HEK293 (cell line): ENCODE measurements around the gene ATP8B4.

Experiments used
- CTCF ChIA-PET: fragments of 350-600 bp; formaldehyde crosslinking; extraction: SDS; loops from one replicate; lab custom pipeline; 2021; ENCODE audit warnings: antibody characterized with exemption; lab: Yijun Ruan, JAX
- POLR2A ChIA-PET: fragments of 300-600 bp; formaldehyde crosslinking; extraction: SDS; loops from one replicate; lab custom pipeline; 2020; ENCODE audit warnings: antibody characterized with exemption, inconsistent platforms; lab: Yijun Ruan, JAX
- H3K27ac ChIP-seq: fragments of 200-500 bp; sonication (Bioruptor generic); 2 replicates; pipeline ENCODE4 v1.5.1; 2014; ENCODE audit warnings: low read depth, low read length, control low read depth, inconsistent platforms; ENCODE audit errors: extremely low read depth
- H3K36me3 ChIP-seq, 2 experiments: fragments of 200-500 bp in 1 of 2; sonication (Bioruptor generic) in 1 of 2; 1 replicate in 1 of 2; 2 replicates in 1 of 2; pipeline ENCODE4 v1.5.1; 2014 to 2017; ENCODE audit warnings: inconsistent platforms in 2 of 2, low read length in 2 of 2; ENCODE audit not compliant: control insufficient read depth in 2 of 2, insufficient read depth in 1 of 2
- H3K4me1 ChIP-seq: fragments of 200-500 bp; sonication (Bioruptor generic); 2 replicates; pipeline ENCODE4 v1.5.1; 2014; ENCODE audit warnings: mild to moderate bottlenecking, low read length, inconsistent platforms; ENCODE audit not compliant: control insufficient read depth, insufficient read depth
- H3K4me3 ChIP-seq: 2 replicates; pipeline ENCODE4 v1.5.1; 2011; ENCODE audit warnings: low read depth, mild to moderate bottlenecking, control low read depth, low read length, moderate library complexity
- H3K9me3 ChIP-seq: fragments of 200-500 bp; sonication (Bioruptor generic); 2 replicates; pipeline ENCODE4 v1.5.1; 2014; ENCODE audit warnings: low read depth, low read length, inconsistent platforms; ENCODE audit not compliant: control insufficient read depth, insufficient read depth
- ATF2 ChIP-seq: fragments of 450-650 bp; formaldehyde crosslinking; IDR thresholded peaks from 2 replicates; pipeline ENCODE4 v1.5.1; 2016; ENCODE audit warnings: missing biosample characterization, missing genetic modification characterization, low read depth
- FEZF1 ChIP-seq: fragments of 450-650 bp; formaldehyde crosslinking; IDR thresholded peaks from 2 replicates; pipeline ENCODE4 v1.5.1; 2016; ENCODE audit warnings: missing biosample characterization, missing genetic modification characterization
- HIC1 ChIP-seq: fragments of 450-650 bp; formaldehyde crosslinking; IDR thresholded peaks from 2 replicates; pipeline ENCODE4 v1.5.1; 2016; ENCODE audit warnings: missing biosample characterization, missing genetic modification characterization
- KLF10 ChIP-seq: fragments of 450-650 bp; IDR thresholded peaks from 2 replicates; pipeline ENCODE4 v1.5.1; 2018; ENCODE audit warnings: missing biosample characterization, mild to moderate bottlenecking, missing genetic modification characterization
- OVOL3 ChIP-seq: fragments of 450-650 bp; formaldehyde crosslinking; IDR thresholded peaks from 2 replicates; pipeline ENCODE4 v1.5.1; 2016; ENCODE audit warnings: missing biosample characterization, missing genetic modification characterization
- SCRT2 ChIP-seq: fragments of 450-650 bp; formaldehyde crosslinking; IDR thresholded peaks from 2 replicates; pipeline ENCODE4 v1.5.1; 2016; ENCODE audit warnings: missing biosample characterization, missing genetic modification characterization
- WT1 ChIP-seq: fragments of 450-650 bp; formaldehyde crosslinking; IDR thresholded peaks from 2 replicates; pipeline ENCODE4 v1.5.1; 2016; ENCODE audit warnings: missing biosample characterization, missing genetic modification characterization
- YY2 ChIP-seq: fragments of 450-650 bp; formaldehyde crosslinking; IDR thresholded peaks from 2 replicates; pipeline ENCODE4 v1.5.1; 2016; ENCODE audit warnings: missing biosample characterization, missing genetic modification characterization
- ZBTB11 ChIP-seq: fragments of 450-650 bp; formaldehyde crosslinking; conservative IDR thresholded peaks from 2 replicates; pipeline ENCODE4 v1.5.1; 2016; ENCODE audit warnings: low read depth, missing biosample characterization, missing genetic modification characterization
- ZBTB21 ChIP-seq: fragments of 450-650 bp; formaldehyde crosslinking; IDR thresholded peaks from 2 replicates; pipeline ENCODE4 v1.5.1; 2017; ENCODE audit warnings: missing biosample characterization, missing genetic modification characterization
- ZFP69B ChIP-seq: fragments of 450-650 bp; formaldehyde crosslinking; IDR thresholded peaks from 2 replicates; pipeline ENCODE4 v1.5.1; 2016; ENCODE audit warnings: missing biosample characterization, missing genetic modification characterization
- ZNF10 ChIP-seq: fragments of 450-650 bp; formaldehyde crosslinking; IDR thresholded peaks from 2 replicates; pipeline ENCODE4 v1.5.1; 2017; ENCODE audit warnings: missing biosample characterization, missing genetic modification characterization
- ZNF18 ChIP-seq: fragments of 450-650 bp; formaldehyde crosslinking; IDR thresholded peaks from 2 replicates; pipeline ENCODE4 v1.5.1; 2016; ENCODE audit warnings: missing biosample characterization, missing genetic modification characterization
- ZNF19 ChIP-seq: fragments of 450-650 bp; formaldehyde crosslinking; IDR thresholded peaks from 2 replicates; pipeline ENCODE4; 2016; ENCODE audit warnings: missing biosample characterization, missing genetic modification characterization, low read depth
- ZNF211 ChIP-seq: fragments of 450-650 bp; formaldehyde crosslinking; IDR thresholded peaks from 2 replicates; pipeline ENCODE4 v1.5.1; 2016; ENCODE audit warnings: low read depth, missing biosample characterization, missing genetic modification characterization
- ZNF335 ChIP-seq: fragments of 450-650 bp; formaldehyde crosslinking; conservative IDR thresholded peaks from 2 replicates; pipeline ENCODE4 v1.5.1; 2016; ENCODE audit warnings: missing biosample characterization, missing genetic modification characterization
- ZNF426 ChIP-seq: fragments of 450-650 bp; formaldehyde crosslinking; IDR thresholded peaks from 2 replicates; pipeline ENCODE4 v1.5.1; 2017; ENCODE audit warnings: missing biosample characterization, missing genetic modification characterization, mild to moderate bottlenecking, inconsistent platforms, moderate library complexity
- ZNF529 ChIP-seq: fragments of 450-650 bp; formaldehyde crosslinking; IDR thresholded peaks from 2 replicates; pipeline ENCODE4 v1.5.1; 2017; ENCODE audit warnings: missing genetic modification characterization, missing biosample characterization; ENCODE audit not compliant: insufficient replicate concordance
- ZNF560 ChIP-seq: fragments of 450-650 bp; formaldehyde crosslinking; IDR thresholded peaks from 2 replicates; pipeline ENCODE4 v1.5.1; 2017; ENCODE audit warnings: missing biosample characterization, missing genetic modification characterization, borderline replicate concordance
- ZNF561 ChIP-seq: fragments of 450-650 bp; IDR thresholded peaks from 2 replicates; pipeline ENCODE4 v1.5.1; 2018; ENCODE audit warnings: missing biosample characterization, missing genetic modification characterization, borderline replicate concordance
- ZNF624 ChIP-seq: fragments of 450-650 bp; formaldehyde crosslinking; IDR thresholded peaks from 2 replicates; pipeline ENCODE4 v1.5.1; 2017; ENCODE audit warnings: missing biosample characterization, missing genetic modification characterization
- ZNF654 ChIP-seq: fragments of 450-650 bp; formaldehyde crosslinking; IDR thresholded peaks from 2 replicates; pipeline ENCODE4 v1.5.1; 2016; ENCODE audit warnings: low read depth, missing biosample characterization, missing genetic modification characterization
- ZNF658 ChIP-seq: fragments of 450-650 bp; formaldehyde crosslinking; IDR thresholded peaks from 2 replicates; pipeline ENCODE4; 2016; ENCODE audit warnings: missing biosample characterization, missing genetic modification characterization
- ZNF664 ChIP-seq: fragments of 450-650 bp; formaldehyde crosslinking; IDR thresholded peaks from 2 replicates; pipeline ENCODE4 v1.5.1; 2016; ENCODE audit warnings: missing biosample characterization, missing genetic modification characterization
- ZNF677 ChIP-seq: fragments of 450-650 bp; IDR thresholded peaks from 2 replicates; pipeline ENCODE4 v1.5.0; 2018; ENCODE audit warnings: missing biosample characterization, mild to moderate bottlenecking, missing genetic modification characterization, moderate library complexity
- ZSCAN16 ChIP-seq: fragments of 450-650 bp; formaldehyde crosslinking; IDR thresholded peaks from 2 replicates; pipeline ENCODE4 v1.5.1; 2016; ENCODE audit warnings: missing biosample characterization, missing genetic modification characterization
- ZXDB ChIP-seq: fragments of 450-650 bp; formaldehyde crosslinking; IDR thresholded peaks from 2 replicates; pipeline ENCODE4 v1.5.1; 2016; ENCODE audit warnings: missing biosample characterization, missing genetic modification characterization

The ATP8B4 gene

GRCh38 chr15:50057905-50058639 is 61.0 kb downstream of the ATP8B4 start (continued):
- TF ChIP-seq ZNF18 (tag by site-specific recombination), result peak; percentile 79
- no peak for TF ChIP-seq ZNF561 (tag by site-specific recombination)
- no peak for TF ChIP-seq ZNF426 (tag by site-specific recombination)
- no peak for TF ChIP-seq OVOL3 (tag by site-specific recombination)
- no peak for TF ChIP-seq HIC1 (tag by site-specific recombination)
- TF ChIP-seq YY2, result no peak
- no peak for TF ChIP-seq ZSCAN16
- TF ChIP-seq ZNF10 (tag by site-specific recombination), result no peak
- no peak for TF ChIP-seq ZXDB
- TF ChIP-seq ZBTB21 (tag by site-specific recombination), result no peak
- TF ChIP-seq SCRT2 (tag by site-specific recombination), result no peak
- no peak for TF ChIP-seq ZNF658 (tag by site-specific recombination)
- no peak for TF ChIP-seq ZNF529 (tag by site-specific recombination)
- no peak for TF ChIP-seq ATF2 (tag by site-specific recombination)
- TF ChIP-seq FEZF1 (tag by site-specific recombination), result peak; percentile 79
- TF ChIP-seq ZNF654 (tag by site-specific recombination), result no peak
- peak; percentile 39; the same call in 1 of the 2 replicates for TF ChIP-seq ZNF664 (tag by site-specific recombination)
- TF ChIP-seq ZNF560 (tag by site-specific recombination), result no peak
- TF ChIP-seq ZNF211 (tag by site-specific recombination), result no peak
- no peak for TF ChIP-seq ZFP69B (tag by site-specific recombination)
- TF ChIP-seq ZNF335 (tag by site-specific recombination), result no peak; the same call in 1 of the 2 replicates
- TF ChIP-seq KLF10 (tag by site-specific recombination), result no peak
- TF ChIP-seq, all 188 proteins: peak for 6

GRCh38 chr15:50057196-50057595 is 61.8 kb downstream of the ATP8B4 start:
- POLR2A ChIA-PET, result no interaction called here
- Histone ChIP-seq H3K4me1 (no peaks in the 10 kb centered on the region), H3K4me3 (no peak overlapping the region)
- TF ChIP-seq ZNF677 (tag by site-specific recombination) (no peak), ZBTB11 (tag by site-specific recombination) (no peak), ZNF624 (tag by site-specific recombination) (no peak), WT1 (tag by site-specific recombination) (no peak), ZNF19 (tag by site-specific recombination) (no peak)
- TF ChIP-seq, all 188 proteins: peak for 0
- Histone ChIP-seq H3K27ac (no peak overlapping the region), H3K36me3 (no peaks in the 10 kb centered on the region), H3K9me3 (no peaks in the 10 kb centered on the region)
- CTCF ChIA-PET, result no interaction called here
